IMR-90 (cell line): ENCODE results near the gene EXOC3L4. TPM values are rescaled to one million over a fixed set of nuclear protein-coding genes. Genes with fewer than 3 reads are reported as not detected.

Source experiments
- ATAC-seq: fragments of 200-7000 bp; cut with Tn5 transposase; 2 replicates; pipeline ENCODE4 v1.9.1; 2020; ENCODE audit warnings: low read depth, mild to moderate bottlenecking, moderate library complexity
- BruUV-seq: library from RNA; stranded (reverse); fragments of 400-500 nt; replicated peaks from 2 replicates; lab custom pipeline; 2021; lab: Mats Ljungman, UMichigan
- CTCF ChIA-PET: fragments of 300-600 bp; formaldehyde crosslinking; extraction: SDS; loops from one replicate; lab custom pipeline; 2021; ENCODE audit warnings: antibody characterized with exemption; lab: Yijun Ruan, JAX
- POLR2A ChIA-PET: fragments of 300-600 bp; sonication (Branson Sonifier 250); formaldehyde crosslinking; loops from one replicate; lab custom pipeline; 2022; ENCODE audit warnings: antibody characterized with exemption; ENCODE audit not compliant: unreplicated experiment; lab: Charles Lee
- DNase-seq: peaks from one replicate; pipeline ENCODE4 v3.0.0; 2013
- H2AFZ ChIP-seq: replicated peaks from 2 replicates; pipeline ENCODE3; 2013; ENCODE audit warnings: low read length, mild to moderate bottlenecking; ENCODE audit not compliant: poor library complexity
- H2AK5ac ChIP-seq: 2 replicates; pipeline ENCODE4 v1.6.1; 2013; ENCODE audit warnings: low read depth, low read length, inconsistent platforms
- H2AK9ac ChIP-seq: replicated peaks from 2 replicates; pipeline ENCODE3; 2013; ENCODE audit warnings: mild to moderate bottlenecking, low read depth, low read length, moderate library complexity; ENCODE audit not compliant: poor library complexity
- H2BK120ac ChIP-seq: 2 replicates; pipeline ENCODE4 v1.6.1; 2013; ENCODE audit warnings: low read depth, low read length, inconsistent platforms
- H2BK15ac ChIP-seq: 3 replicates; pipeline ENCODE4 v1.6.1; 2013; ENCODE audit warnings: low read depth, low read length, inconsistent platforms
- H2BK20ac ChIP-seq: 2 replicates; pipeline ENCODE4 v1.6.1; 2013; ENCODE audit warnings: low read depth, mild to moderate bottlenecking, inconsistent platforms, low read length, moderate library complexity
- H2BK5ac ChIP-seq: 2 replicates; pipeline ENCODE4 v1.6.1; 2013; ENCODE audit warnings: mild to moderate bottlenecking, low read depth, low read length, inconsistent platforms; ENCODE audit not compliant: poor library complexity, severe bottlenecking
- H3K14ac ChIP-seq: replicated peaks from 2 replicates; pipeline ENCODE4 v1.6.1; 2013; ENCODE audit warnings: low read depth, low read length, inconsistent platforms
- H3K18ac ChIP-seq: 2 replicates; pipeline ENCODE4 v1.6.1; 2013; ENCODE audit warnings: low read depth, low read length, control low read depth
- H3K23ac ChIP-seq: 2 replicates; pipeline ENCODE4 v1.6.1; 2013; ENCODE audit warnings: low read depth, low read length, inconsistent platforms
- H3K27ac ChIP-seq: 2 replicates; pipeline ENCODE4 v1.5.1; 2013; ENCODE audit warnings: mild to moderate bottlenecking, control low read depth, low read length; ENCODE audit not compliant: insufficient read depth
- H3K27me3 ChIP-seq: 2 replicates; pipeline ENCODE4 v1.6.1; 2013; ENCODE audit warnings: low read length; ENCODE audit not compliant: control insufficient read depth, insufficient read depth
- H3K36me3 ChIP-seq: 2 replicates; pipeline ENCODE4 v1.6.1; 2013; ENCODE audit warnings: low read length, mixed read lengths; ENCODE audit not compliant: control insufficient read depth, insufficient read depth
- H3K4ac ChIP-seq: 2 replicates; pipeline ENCODE4 v1.6.1; 2013; ENCODE audit warnings: low read depth, low read length, inconsistent platforms
- H3K4me1 ChIP-seq: 2 replicates; pipeline ENCODE4 v1.6.1; 2013; ENCODE audit warnings: low read length, mixed read lengths; ENCODE audit not compliant: control insufficient read depth, insufficient read depth
- H3K4me2 ChIP-seq: 2 replicates; pipeline ENCODE4 v1.6.1; 2013; ENCODE audit warnings: low read depth, mild to moderate bottlenecking, control low read depth, low read length, moderate library complexity
- H3K4me3 ChIP-seq: 2 replicates; pipeline ENCODE4 v1.5.1; 2013; ENCODE audit warnings: low read depth, mild to moderate bottlenecking, control low read depth, low read length, moderate library complexity; ENCODE audit not compliant: insufficient read depth
- H3K56ac ChIP-seq: 2 replicates; pipeline ENCODE4 v1.6.1; 2013; ENCODE audit warnings: low read length, inconsistent platforms; ENCODE audit not compliant: insufficient read depth; ENCODE audit errors: extremely low read depth
- H3K79me1 ChIP-seq, 2 experiments: 2 replicates each; pipeline ENCODE4 v1.6.1; 2013; ENCODE audit warnings: low read length in 2 of 2, inconsistent platforms in 1 of 2, low read depth in 1 of 2
- H3K9ac ChIP-seq: 2 replicates; pipeline ENCODE4 v1.6.1; 2013; ENCODE audit warnings: low read depth, low read length, control low read depth
- H3K9me1 ChIP-seq: 2 replicates; pipeline ENCODE4 v1.6.1; 2013; ENCODE audit warnings: low read length, inconsistent platforms; ENCODE audit not compliant: insufficient read depth
- H3K9me3 ChIP-seq: 2 replicates; pipeline ENCODE4 v1.6.1; 2013; ENCODE audit warnings: low read length; ENCODE audit not compliant: control insufficient read depth, insufficient read depth
- H4K20me1 ChIP-seq: 2 replicates; pipeline ENCODE4 v1.6.1; 2013; ENCODE audit warnings: low read length, inconsistent platforms; ENCODE audit not compliant: insufficient read depth
- H4K5ac ChIP-seq: 2 replicates; pipeline ENCODE4 v1.6.1; 2013; ENCODE audit warnings: mild to moderate bottlenecking, low read depth, low read length, control low read depth
- H4K8ac ChIP-seq, 2 experiments: 2 replicates each; pipeline ENCODE4 v1.6.1; 2013; ENCODE audit warnings: low read depth in 2 of 2, low read length in 2 of 2, control low read depth in 1 of 2, inconsistent platforms in 1 of 2
- H4K91ac ChIP-seq: 2 replicates; pipeline ENCODE4 v1.6.1; 2013; ENCODE audit warnings: low read depth, low read length, inconsistent platforms; ENCODE audit not compliant: insufficient read depth
- CEBPB ChIP-seq: IDR thresholded peaks from 2 replicates; pipeline ENCODE4 v1.6.1; 2012; ENCODE audit warnings: low read depth, low read length, improper control_type of control experiment
- CHD1 ChIP-seq: IDR thresholded peaks from 2 replicates; pipeline ENCODE4 v1.6.1; 2012; ENCODE audit warnings: low read depth, low read length, improper control_type of control experiment
- CTCF ChIP-seq: conservative IDR thresholded peaks from 2 replicates; pipeline ENCODE4 v1.5.1; 2012; ENCODE audit warnings: mild to moderate bottlenecking, low read depth, low read length, improper control_type of control experiment
- ELK1 ChIP-seq: fragments of 150-350 bp; IDR thresholded peaks from 2 replicates; pipeline ENCODE4 v1.6.1; 2016; ENCODE audit warnings: low read depth, mild to moderate bottlenecking, low read length, moderate library complexity, borderline replicate concordance
- FOS ChIP-seq: fragments of 150-350 bp; IDR thresholded peaks from 2 replicates; pipeline ENCODE4 v1.6.1; 2016; ENCODE audit warnings: low read depth, low read length
- MAFK ChIP-seq: IDR thresholded peaks from 2 replicates; pipeline ENCODE4 v1.6.1; 2012; ENCODE audit warnings: low read depth, low read length, improper control_type of control experiment
- MAZ ChIP-seq: IDR thresholded peaks from 2 replicates; pipeline ENCODE4 v1.6.1; 2012; ENCODE audit warnings: low read depth, mild to moderate bottlenecking, low read length, improper control_type of control experiment, moderate library complexity, borderline replicate concordance
- NFE2L2 ChIP-seq: fragments of 150-350 bp; IDR thresholded peaks from 2 replicates; pipeline ENCODE4 v1.6.1; 2016; ENCODE audit warnings: low read depth, mild to moderate bottlenecking, low read length
- POLR2A ChIP-seq: IDR thresholded peaks from 2 replicates; pipeline ENCODE4 v1.6.1; 2012; ENCODE audit warnings: mild to moderate bottlenecking, low read depth, low read length
- RAD21 ChIP-seq: IDR thresholded peaks from 2 replicates; pipeline ENCODE4 v1.6.1; 2012; ENCODE audit warnings: low read length, improper control_type of control experiment
- RCOR1 ChIP-seq: IDR thresholded peaks from 2 replicates; pipeline ENCODE4 v1.6.1; 2012; ENCODE audit warnings: mild to moderate bottlenecking, low read length, improper control_type of control experiment; ENCODE audit not compliant: insufficient replicate concordance
- RFX5 ChIP-seq: IDR thresholded peaks from 2 replicates; pipeline ENCODE4 v1.8.0; 2012; ENCODE audit warnings: low read depth, mild to moderate bottlenecking, low read length, moderate library complexity
- SMC3 ChIP-seq: fragments of 150-350 bp; IDR thresholded peaks from 2 replicates; pipeline ENCODE4 v1.6.1; 2016; ENCODE audit warnings: low read depth, mild to moderate bottlenecking, antibody characterized with exemption, low read length, moderate library complexity
- USF2 ChIP-seq: fragments of 150-350 bp; IDR thresholded peaks from 2 replicates; pipeline ENCODE4 v1.6.1; 2017; ENCODE audit warnings: mild to moderate bottlenecking, antibody characterized with exemption, low read length, low read depth
- WGBS, 2 experiments: methylation state at CpG; one replicate each; pipeline versions ENCODE4 v1.1.5 to v1.1.7; 2013; ENCODE audit warnings: missing lambda C conversion rate in 2 of 2; ENCODE audit not compliant: insufficient read length in 1 of 2; ENCODE audit errors: extremely low coverage in 2 of 2; 5-methylcytosine and 5-hydroxymethylcytosine counted together
- dilution Hi-C: fragments of 300-500 bp; cut with HindIII; formaldehyde crosslinking; loops from one replicate; pipeline ENCODE4 v1.14.3; 2018; ENCODE audit warnings: low sequenced_read_pairs; ENCODE audit not compliant: unreplicated experiment
- in situ Hi-C: fragments of 300-500 bp; cut with MboI; formaldehyde crosslinking; loops from 3 replicates; pipeline ENCODE4 v1.14.3; 2019; ENCODE audit warnings: low sequenced_read_pairs, inconsistent platforms, mixed read lengths
- intact Hi-C: fragments of 100-400 bp; cut with micrococcal nuclease; formaldehyde crosslinking; loops from 2 replicates; pipeline ENCODE4 v1.10.0; 2022
- polyA plus RNA-seq, 3 experiments: library from polyadenylated mRNA; depleted of rRNA; stranded (reverse); fragments of >200 nt; gene quantifications; 2 replicates each; pipeline ENCODE4 v1.2.3, GENCODE V29; 2012; ENCODE audit warnings: low replicate concordance in 1 of 3
- total RNA-seq: library from RNA; depleted of rRNA; stranded (reverse); fragments of >200 nt; gene quantifications from 2 replicates; pipeline ENCODE4 v1.2.3, GENCODE V29; 2012

Gene EXOC3L4
- total and polyA plus RNA-seq, 2 of the 4 experiments (the other 2 are of a cell fraction), result not detected

- Histone ChIP-seq H3K9me3 (no peaks in the 10 kb centered on the region), H3K36me3 (no peaks in the 10 kb centered on the region), H2BK15ac (peak overlapping the region; percentile 47; the same call in 1 of the 3 replicates), H3K9ac (no peak overlapping the region), H3K23ac (no peak overlapping the region), H4K20me1 (peaks cover 3% of the 10 kb centered on the region; the same call in 1 of the 2 replicates), H3K4me1 (peaks cover 18% of the 10 kb centered on the region), H3K56ac (no peak overlapping the region), H2AK5ac (peak overlapping the region; percentile 26; the same call in 1 of the 2 replicates), H4K8ac (no peak overlapping the region), H3K79me1 (no peaks in the 10 kb centered on the region; a peak in 1 of 4 replicates), H3K9me1 (peaks cover 13% of the 10 kb centered on the region), H3K4me3 (no peak overlapping the region), H2AFZ (no peak overlapping the region), H3K18ac (no peak overlapping the region), H2BK5ac (no peak overlapping the region), H4K5ac (no peak overlapping the region), H3K27me3 (no peaks in the 10 kb centered on the region), H2AK9ac (peak overlapping the region; percentile 74), H3K4me2 (no peak overlapping the region), H3K14ac (no peak overlapping the region), H2BK20ac (no peak overlapping the region), H3K27ac (no peak overlapping the region), H2BK120ac (no peak overlapping the region), H4K91ac (no peak overlapping the region), H3K4ac (no peak overlapping the region)
- ChIA-PET CTCF (interaction anchor here (1.4 kb wide), 1 partner anchor 29 kb away, joined by 7 read pairs; no protein-coding TSS in a partner anchor), POLR2A (no interaction called here)
- 95% methylated on average over 14 of the region's 25 CpGs; no CpG with 5 or more reads in 1 of the 2 experiments for WGBS, 2 experiments
- dilution Hi-C loops, result no loop called here
- intact Hi-C loops, result no loop called here
- BruUV-seq, result no TSS peak
- in situ Hi-C loops, result no loop called here
- no peak for DNase-seq
- ATAC-seq, result no peak
- TF ChIP-seq RAD21, result no peak
- TF ChIP-seq MAFK, result no peak
- TF ChIP-seq CTCF, result no peak
- TF ChIP-seq USF2, result no peak
- TF ChIP-seq CHD1, result no peak
- TF ChIP-seq POLR2A, result no peak
- TF ChIP-seq FOS, result no peak
- TF ChIP-seq CEBPB, result no peak
- TF ChIP-seq RFX5, result no peak
- TF ChIP-seq SMC3, result no peak
- TF ChIP-seq ELK1, result no peak
- no peak for TF ChIP-seq NFE2L2
- no peak for TF ChIP-seq MAZ
- TF ChIP-seq RCOR1, result no peak
These were observed 39.0 kb downstream of the EXOC3L4 start for GRCh38 chr14:103133210-103134140.
